ENCODE results near the gene GPR162.

DNA sequence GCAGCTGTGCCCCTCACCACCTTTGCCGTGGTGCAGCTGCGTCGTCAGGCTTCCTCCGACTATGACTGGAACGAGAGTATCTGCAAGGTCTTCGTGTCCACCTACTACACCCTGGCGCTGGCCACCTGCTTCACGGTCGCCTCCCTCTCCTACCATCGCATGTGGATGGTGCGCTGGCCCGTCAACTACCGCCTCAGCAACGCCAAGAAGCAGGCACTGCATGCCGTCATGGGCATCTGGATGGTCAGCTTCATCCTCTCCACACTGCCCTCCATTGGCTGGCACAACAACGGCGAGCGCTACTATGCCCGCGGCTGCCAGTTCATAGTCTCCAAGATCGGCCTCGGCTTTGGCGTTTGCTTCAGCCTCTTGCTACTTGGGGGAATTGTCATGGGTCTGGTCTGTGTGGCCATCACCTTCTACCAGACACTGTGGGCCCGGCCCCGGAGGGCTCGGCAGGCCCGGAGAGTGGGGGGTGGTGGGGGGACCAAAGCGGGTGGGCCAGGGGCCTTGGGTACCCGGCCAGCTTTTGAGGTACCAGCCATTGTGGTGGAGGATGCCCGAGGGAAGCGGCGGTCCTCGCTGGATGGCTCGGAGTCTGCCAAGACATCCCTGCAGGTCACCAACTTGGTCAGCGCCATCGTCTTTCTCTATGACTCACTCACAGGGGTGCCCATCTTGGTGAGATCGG is 2.6 kb downstream of the GPR162 start:
- TF ChIP-seq, protein P1, sequence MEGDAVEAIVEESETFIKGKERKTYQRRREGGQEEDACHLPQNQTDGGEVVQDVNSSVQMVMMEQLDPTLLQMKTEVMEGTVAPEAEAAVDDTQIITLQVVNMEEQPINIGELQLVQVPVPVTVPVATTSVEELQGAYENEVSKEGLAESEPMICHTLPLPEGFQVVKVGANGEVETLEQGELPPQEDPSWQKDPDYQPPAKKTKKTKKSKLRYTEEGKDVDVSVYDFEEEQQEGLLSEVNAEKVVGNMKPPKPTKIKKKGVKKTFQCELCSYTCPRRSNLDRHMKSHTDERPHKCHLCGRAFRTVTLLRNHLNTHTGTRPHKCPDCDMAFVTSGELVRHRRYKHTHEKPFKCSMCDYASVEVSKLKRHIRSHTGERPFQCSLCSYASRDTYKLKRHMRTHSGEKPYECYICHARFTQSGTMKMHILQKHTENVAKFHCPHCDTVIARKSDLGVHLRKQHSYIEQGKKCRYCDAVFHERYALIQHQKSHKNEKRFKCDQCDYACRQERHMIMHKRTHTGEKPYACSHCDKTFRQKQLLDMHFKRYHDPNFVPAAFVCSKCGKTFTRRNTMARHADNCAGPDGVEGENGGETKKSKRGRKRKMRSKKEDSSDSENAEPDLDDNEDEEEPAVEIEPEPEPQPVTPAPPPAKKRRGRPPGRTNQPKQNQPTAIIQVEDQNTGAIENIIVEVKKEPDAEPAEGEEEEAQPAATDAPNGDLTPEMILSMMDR (IDR thresholded peaks at IDR 0.05) = no peak
- TF ChIP-seq ZFP36 (IDR thresholded peaks at IDR 0.05; ENCODE audit: borderline replicate concordance, partially characterized antibody) (no peak), RCOR1 (IDR thresholded peaks at IDR 0.05; ENCODE audit: low read depth, low read length) (no peak), JUNB (IDR thresholded peaks at IDR 0.05) (no peak)
- TF ChIP-seq, protein P2, sequence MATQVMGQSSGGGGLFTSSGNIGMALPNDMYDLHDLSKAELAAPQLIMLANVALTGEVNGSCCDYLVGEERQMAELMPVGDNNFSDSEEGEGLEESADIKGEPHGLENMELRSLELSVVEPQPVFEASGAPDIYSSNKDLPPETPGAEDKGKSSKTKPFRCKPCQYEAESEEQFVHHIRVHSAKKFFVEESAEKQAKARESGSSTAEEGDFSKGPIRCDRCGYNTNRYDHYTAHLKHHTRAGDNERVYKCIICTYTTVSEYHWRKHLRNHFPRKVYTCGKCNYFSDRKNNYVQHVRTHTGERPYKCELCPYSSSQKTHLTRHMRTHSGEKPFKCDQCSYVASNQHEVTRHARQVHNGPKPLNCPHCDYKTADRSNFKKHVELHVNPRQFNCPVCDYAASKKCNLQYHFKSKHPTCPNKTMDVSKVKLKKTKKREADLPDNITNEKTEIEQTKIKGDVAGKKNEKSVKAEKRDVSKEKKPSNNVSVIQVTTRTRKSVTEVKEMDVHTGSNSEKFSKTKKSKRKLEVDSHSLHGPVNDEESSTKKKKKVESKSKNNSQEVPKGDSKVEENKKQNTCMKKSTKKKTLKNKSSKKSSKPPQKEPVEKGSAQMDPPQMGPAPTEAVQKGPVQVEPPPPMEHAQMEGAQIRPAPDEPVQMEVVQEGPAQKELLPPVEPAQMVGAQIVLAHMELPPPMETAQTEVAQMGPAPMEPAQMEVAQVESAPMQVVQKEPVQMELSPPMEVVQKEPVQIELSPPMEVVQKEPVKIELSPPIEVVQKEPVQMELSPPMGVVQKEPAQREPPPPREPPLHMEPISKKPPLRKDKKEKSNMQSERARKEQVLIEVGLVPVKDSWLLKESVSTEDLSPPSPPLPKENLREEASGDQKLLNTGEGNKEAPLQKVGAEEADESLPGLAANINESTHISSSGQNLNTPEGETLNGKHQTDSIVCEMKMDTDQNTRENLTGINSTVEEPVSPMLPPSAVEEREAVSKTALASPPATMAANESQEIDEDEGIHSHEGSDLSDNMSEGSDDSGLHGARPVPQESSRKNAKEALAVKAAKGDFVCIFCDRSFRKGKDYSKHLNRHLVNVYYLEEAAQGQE (IDR thresholded peaks at IDR 0.05) = no peak
